Midbrain (tissue), 1 donor: ENCODE measurements around the gene EXO1.
A peak's percentile ranks its signal among the peaks of the same experiment; 100 is the strongest.
"Not testable (repeated sequence)": the region's sequence is repeated elsewhere in the genome, so short reads cannot be mapped to it uniquely, and the experiment has no call there.

Source experiments
- DNase-seq: peaks from one replicate; lab custom pipeline; 2025; lab: John Stamatoyannopoulos, UW

The EXO1 gene

GRCh38 chr1:241847796-241848685 lies at the start of gene EXO1:
Gene EXO1 (plus strand): TSS chr1:241848204. CDS start chr1:241850426, 2,222 bp downstream.
- peak; percentile 95 for DNase-seq

DNA sequence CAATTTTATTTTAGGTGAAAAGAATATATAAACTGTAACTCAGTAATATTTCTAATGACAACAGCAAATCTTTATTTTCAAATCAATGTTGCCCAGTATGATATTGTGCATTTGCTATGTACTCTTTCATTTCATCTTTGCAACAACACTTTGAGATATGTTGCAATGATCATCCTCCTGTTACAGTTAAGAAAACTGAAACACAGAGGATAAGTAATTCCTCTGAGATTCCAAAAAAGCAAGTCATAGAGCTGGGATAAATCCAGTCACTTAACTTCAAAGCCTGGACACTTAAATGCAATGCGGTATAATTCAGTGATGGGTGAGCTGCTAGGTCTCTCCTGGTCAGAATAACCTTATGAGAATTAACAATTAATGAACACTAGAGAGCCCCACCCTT lies 48.6 kb upstream of the EXO1 start:
- no peak for DNase-seq

GRCh38 chr1:241800640-241801039 lies 47.4 kb upstream of the EXO1 start:
- no peak for DNase-seq

DNA sequence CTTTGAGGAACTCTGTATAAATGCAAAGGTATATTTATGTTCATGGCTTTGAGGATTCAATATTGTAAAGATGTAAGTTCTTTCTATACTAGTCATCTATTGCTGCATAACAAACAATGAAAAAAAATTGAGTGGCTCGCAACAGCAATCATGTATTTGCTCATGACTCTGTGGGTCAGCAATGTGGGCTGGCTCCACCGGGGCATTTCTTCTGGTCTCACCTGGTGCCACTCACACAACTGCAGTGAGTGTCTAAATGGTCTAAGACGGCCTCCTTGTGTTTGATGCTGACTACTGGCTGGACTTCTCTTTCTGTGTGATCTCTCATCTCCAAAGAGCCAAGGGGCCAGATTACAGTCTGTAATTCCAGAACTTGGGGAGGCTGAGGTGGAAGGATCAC lies 45.1 kb upstream of the EXO1 start:
- no peak for DNase-seq

DNA sequence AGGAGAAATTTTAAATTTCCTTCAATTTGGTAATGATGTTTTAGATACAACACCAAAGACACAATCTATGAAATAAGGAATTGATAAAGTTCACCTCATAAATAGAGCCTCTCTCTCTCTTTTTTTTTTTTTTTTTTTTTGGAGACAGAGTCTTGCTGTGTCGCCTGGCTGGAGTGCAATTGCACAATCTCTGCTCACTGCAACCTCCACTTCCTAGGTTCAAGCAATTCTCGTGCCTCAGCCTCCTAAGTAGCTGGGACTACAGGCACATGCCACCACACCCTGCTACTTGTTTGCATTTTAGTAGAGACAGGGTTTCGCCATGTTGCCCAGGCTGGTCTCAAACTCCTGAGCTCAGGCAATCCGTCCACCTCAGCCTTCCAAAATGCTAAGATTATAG lies 43.3 kb upstream of the EXO1 start:
- not testable (repeated sequence) for DNase-seq

DNA sequence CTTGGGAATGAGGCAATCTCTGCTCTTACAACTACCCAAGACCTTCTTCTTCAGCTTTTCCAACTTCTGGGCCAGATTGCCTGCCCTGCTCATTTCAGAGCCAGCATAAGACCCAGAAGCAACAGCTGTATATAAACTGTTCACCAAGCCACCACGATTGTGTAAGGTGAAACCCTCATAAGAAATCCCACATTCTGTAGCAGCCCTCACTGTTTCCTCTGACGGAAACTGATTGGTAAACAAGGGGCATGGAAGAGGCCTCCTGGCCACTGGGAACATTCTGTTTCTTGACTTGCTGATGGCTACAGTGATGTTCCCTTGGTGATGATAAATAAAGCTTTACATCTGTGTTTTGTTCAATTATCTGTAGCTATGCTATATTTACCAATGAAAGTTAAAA lies 39.7 kb upstream of the EXO1 start:
- no peak for DNase-seq

DNA sequence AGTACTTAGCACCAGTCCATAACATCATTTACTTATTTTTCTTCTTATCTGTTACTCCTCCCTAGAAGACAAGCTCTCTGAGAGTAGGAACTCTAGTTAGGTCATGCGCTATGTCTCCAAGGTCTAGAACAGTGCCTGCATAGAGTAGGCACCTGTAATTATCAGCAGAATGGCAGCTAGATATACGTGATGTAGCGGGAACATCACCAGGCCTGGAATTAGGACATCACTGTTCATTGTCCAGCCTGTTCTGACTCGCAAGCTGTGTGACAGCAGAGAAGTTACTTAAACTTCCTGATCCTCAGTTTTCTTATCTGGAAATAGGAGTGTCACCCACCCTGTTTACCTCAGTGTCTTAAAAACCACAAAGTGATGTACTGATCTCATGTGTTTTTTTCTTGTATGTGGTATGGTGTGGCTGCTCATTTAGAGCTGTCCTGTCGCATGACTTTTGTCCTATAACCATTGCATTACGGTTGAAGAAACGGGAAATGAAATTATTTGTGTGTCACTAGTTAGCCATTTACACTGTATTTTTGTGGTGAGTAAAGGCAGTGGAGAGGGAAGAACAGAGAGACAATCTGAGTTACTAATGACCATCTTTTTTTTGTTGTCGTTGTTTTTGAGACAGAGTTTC lies 37.1 kb upstream of the EXO1 start:
- no peak for DNase-seq

GRCh38 chr1:241813768-241814320 lies 34.2 kb upstream of the EXO1 start:
- DNase-seq = no peak

GRCh38 chr1:241816008-241816407 lies 32.0 kb upstream of the EXO1 start:
- no peak for DNase-seq

GRCh38 chr1:241817331-241817792 lies 30.6 kb upstream of the EXO1 start:
- no peak for DNase-seq

- DNase-seq = no peak
These were observed 29.9 kb upstream of the EXO1 start for GRCh38 chr1:241817956-241818612.

GRCh38 chr1:241819340-241819866 lies 28.6 kb upstream of the EXO1 start:
- DNase-seq = no peak

GRCh38 chr1:241821363-241821762 lies 26.6 kb upstream of the EXO1 start:
- DNase-seq = no peak

DNA sequence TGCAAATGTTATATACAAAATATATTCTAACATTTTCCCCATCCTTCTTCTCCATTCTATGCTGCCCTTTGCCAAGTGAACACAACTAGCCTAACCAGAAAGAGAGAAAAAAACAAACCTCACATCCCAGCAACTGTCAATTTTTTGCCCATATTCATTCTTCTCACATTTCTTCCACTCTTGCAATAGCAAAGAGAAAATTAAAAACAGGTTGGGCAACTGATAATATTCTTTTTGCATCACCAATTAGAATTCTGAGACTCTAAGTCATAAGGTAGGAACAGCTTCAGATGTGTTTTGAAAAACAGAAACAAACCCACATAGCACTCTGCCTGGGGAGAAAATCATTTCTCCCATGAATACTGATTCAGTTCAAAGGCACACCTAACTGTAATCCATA lies 25.2 kb upstream of the EXO1 start:
- DNase-seq = no peak

- DNase-seq = no peak
These were observed 24.1 kb upstream of the EXO1 start for GRCh38 chr1:241823925-241824324.

DNA sequence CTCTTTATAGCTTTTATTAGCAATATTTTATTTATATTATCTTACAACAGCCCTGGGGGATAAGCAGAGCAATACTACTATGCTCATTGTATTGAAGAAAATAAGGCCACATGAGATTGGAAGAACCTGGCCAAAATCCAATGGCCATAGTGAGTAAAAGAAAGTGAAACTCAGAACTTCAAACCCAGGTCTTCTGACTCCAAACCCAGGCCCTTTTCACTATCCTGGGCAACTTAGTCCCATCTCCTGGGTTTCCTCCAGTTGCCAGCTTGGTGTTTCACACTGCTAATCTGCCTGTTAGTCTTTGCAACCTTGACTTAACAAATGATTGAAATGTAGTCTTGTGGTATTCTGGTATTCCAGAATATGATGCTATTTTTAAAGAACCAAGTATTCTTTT lies 22.4 kb upstream of the EXO1 start:
- no peak for DNase-seq

- DNase-seq = not testable (repeated sequence)
These were observed 21.4 kb upstream of the EXO1 start for GRCh38 chr1:241826613-241827012.

DNA sequence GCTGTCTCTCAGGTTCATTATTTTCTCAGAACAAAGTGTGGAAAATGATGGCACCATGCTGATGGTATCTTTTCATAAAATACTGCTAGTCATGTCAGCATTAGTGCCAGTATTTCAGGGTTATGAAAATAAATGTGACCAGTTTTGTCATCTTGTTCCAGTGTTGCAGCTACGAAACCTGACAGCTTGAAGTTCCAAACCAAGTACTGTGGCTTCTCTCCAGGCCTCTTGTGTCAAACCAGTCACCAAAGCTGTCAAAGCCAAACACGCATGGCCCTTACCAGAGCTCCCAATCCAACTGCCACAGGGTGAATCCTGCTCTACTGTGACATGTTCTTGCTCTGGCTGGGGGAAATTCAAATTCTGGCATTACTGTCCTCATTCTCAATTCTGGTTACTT lies 20.7 kb upstream of the EXO1 start:
- no peak for DNase-seq

GRCh38 chr1:241828463-241829021 lies 19.5 kb upstream of the EXO1 start:
- DNase-seq = no peak

- DNase-seq = no peak
These were observed 18.5 kb upstream of the EXO1 start for GRCh38 chr1:241829468-241829867.

DNA sequence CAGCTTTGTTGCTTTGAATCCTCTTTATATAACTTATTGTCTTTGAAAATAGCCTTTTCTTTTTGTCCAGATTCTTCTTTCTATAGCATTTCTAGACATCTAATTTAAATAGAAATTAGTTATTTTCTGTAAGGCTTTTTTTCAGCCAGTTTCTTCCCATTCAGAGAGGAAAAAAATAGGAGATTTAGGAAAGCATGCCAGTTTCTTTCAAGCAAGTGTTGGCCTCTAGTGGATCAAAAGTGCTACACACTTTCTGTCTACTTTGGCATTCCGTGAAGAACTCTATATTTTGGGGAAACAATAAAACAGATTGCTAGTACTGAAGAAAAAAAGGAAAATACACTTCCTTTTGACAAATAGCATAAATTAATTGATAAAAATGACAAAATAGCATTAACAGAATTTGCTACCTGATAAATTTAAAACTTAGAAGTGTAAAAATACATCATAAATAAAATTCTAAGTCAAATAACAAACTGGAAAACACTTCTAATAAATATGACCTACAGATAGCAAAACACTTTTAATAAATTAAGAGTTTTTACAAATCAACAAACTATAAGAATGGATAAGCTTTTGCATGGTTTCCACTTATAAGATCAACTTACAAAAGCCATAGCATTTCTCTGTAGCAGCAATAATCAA lies 13.1 kb upstream of the EXO1 start:
- peak; percentile 34 for DNase-seq
